Neural crest cell (in vitro differentiated cells): ENCODE results near the gene SORCS2. TPM values are rescaled to one million over a fixed set of nuclear protein-coding genes. Genes with fewer than 3 reads are reported as not detected.

Experiments
- DNase-seq: peaks from one replicate; pipeline ENCODE4 v3.0.0; 2021; ENCODE audit warnings: low read depth, mixed read lengths, low spot score
- H3K27ac Mint-ChIP-seq: one replicate; pipeline ENCODE4 v1.8.0; 2021; ENCODE audit warnings: mild to moderate bottlenecking, mixed read lengths; ENCODE audit not compliant: unreplicated experiment
- H3K27me3 Mint-ChIP-seq: 2 replicates; pipeline ENCODE4 v1.8.0; 2021; ENCODE audit warnings: low read depth, mild to moderate bottlenecking, mixed read lengths
- H3K36me3 Mint-ChIP-seq: 2 replicates; pipeline ENCODE4 v1.8.0; 2021; ENCODE audit warnings: low read depth, mild to moderate bottlenecking, mixed read lengths
- H3K4me1 Mint-ChIP-seq: 2 replicates; pipeline ENCODE4 v1.8.0; 2021; ENCODE audit warnings: mixed read lengths
- H3K4me3 Mint-ChIP-seq: one replicate; pipeline ENCODE4 v1.8.0; 2021; ENCODE audit warnings: mild to moderate bottlenecking, mixed read lengths
- H3K9me3 Mint-ChIP-seq: 2 replicates; pipeline ENCODE4 v1.8.0; 2021; ENCODE audit warnings: mixed read lengths
- total RNA-seq: library from RNA; stranded (reverse); gene quantifications from 2 replicates; pipeline ENCODE4 v1.2.1, GENCODE V29; 2021
- TF ChIP-seq, protein P1 (sequence below): fragments of 200-600 bp; sonication (generic); conservative IDR thresholded peaks from 2 replicates; pipeline ENCODE4 v1.5.0; 2021; ENCODE audit warnings: antibody characterized with exemption, mild to moderate bottlenecking

The SORCS2 gene
- total RNA-seq, 1 donor from 2014 or later = 1.1 TPM

GRCh38 chr4:7710576-7711306 is 518.4 kb downstream of the SORCS2 start:
- TF ChIP-seq, protein P1, sequence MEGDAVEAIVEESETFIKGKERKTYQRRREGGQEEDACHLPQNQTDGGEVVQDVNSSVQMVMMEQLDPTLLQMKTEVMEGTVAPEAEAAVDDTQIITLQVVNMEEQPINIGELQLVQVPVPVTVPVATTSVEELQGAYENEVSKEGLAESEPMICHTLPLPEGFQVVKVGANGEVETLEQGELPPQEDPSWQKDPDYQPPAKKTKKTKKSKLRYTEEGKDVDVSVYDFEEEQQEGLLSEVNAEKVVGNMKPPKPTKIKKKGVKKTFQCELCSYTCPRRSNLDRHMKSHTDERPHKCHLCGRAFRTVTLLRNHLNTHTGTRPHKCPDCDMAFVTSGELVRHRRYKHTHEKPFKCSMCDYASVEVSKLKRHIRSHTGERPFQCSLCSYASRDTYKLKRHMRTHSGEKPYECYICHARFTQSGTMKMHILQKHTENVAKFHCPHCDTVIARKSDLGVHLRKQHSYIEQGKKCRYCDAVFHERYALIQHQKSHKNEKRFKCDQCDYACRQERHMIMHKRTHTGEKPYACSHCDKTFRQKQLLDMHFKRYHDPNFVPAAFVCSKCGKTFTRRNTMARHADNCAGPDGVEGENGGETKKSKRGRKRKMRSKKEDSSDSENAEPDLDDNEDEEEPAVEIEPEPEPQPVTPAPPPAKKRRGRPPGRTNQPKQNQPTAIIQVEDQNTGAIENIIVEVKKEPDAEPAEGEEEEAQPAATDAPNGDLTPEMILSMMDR = no peak
- DNase-seq = no peak
- Mint-ChIP-seq H3K9me3 (no peaks in the 10 kb centered on the region), H3K4me3 (no peak overlapping the region), H3K27ac (no peak overlapping the region), H3K36me3 (no peaks in the 10 kb centered on the region), H3K4me1 (peaks cover 14% of the 10 kb centered on the region), H3K27me3 (no peaks in the 10 kb centered on the region)

- Mint-ChIP-seq H3K4me1 (peaks cover 18% of the 10 kb centered on the region), H3K4me3 (no peak overlapping the region), H3K36me3 (no peaks in the 10 kb centered on the region), H3K9me3 (no peaks in the 10 kb centered on the region), H3K27ac (no peak overlapping the region), H3K27me3 (peaks cover 2% of the 10 kb centered on the region)
- DNase-seq = no peak
- TF ChIP-seq, protein P1 = no peak
Measured at GRCh38 chr4:7711307-7711963, 519.1 kb downstream of the SORCS2 start.

DNA sequence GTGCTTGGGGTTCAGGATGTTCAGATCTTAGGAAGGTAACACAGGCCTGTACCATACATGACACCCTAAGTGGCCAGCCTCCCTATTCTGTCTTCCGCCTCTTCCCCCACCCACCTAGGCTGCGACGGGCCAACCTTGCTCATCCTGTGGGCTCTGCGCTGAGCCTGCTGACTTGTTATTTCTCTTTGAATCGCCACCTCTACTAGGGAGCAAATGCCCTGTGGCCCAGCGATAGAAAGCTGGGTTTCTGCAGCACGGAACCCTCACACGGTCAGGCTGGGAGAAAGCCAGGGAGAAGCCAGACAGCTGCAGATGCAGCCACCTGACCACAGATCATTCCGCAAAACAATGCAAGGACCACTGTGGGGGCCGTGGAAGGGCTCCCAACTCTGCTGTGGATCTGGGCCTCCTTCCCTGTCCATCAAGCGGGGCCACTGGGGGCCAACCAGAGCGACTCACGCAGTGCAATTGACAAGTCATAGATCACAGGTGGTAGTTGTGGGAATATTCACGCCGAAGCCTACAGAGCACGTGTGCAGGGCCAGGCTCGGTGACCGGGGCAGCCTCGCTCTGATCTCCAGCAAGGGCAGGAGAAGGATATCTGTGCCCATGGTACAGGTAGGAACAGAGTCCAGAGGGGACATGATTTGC is 519.8 kb downstream of the SORCS2 start:
- Mint-ChIP-seq H3K27me3 (peaks cover 9% of the 10 kb centered on the region), H3K4me1 (peaks cover 19% of the 10 kb centered on the region), H3K36me3 (no peaks in the 10 kb centered on the region), H3K9me3 (no peaks in the 10 kb centered on the region), H3K4me3 (no peak overlapping the region), H3K27ac (no peak overlapping the region)
- TF ChIP-seq, protein P1 = no peak
- DNase-seq = no peak

- H3K27me3 Mint-ChIP-seq = peaks cover 24% of the 10 kb centered on the region
- H3K9me3 Mint-ChIP-seq = no peaks in the 10 kb centered on the region
- H3K36me3 Mint-ChIP-seq = no peaks in the 10 kb centered on the region
- peaks cover 15% of the 10 kb centered on the region for H3K4me1 Mint-ChIP-seq
- TF ChIP-seq, protein P1 = no peak
- H3K4me3 Mint-ChIP-seq = no peak overlapping the region
- no peak overlapping the region for H3K27ac Mint-ChIP-seq
- no peak for DNase-seq
Measured at GRCh38 chr4:7713757-7714156, 521.4 kb downstream of the SORCS2 start.

DNA sequence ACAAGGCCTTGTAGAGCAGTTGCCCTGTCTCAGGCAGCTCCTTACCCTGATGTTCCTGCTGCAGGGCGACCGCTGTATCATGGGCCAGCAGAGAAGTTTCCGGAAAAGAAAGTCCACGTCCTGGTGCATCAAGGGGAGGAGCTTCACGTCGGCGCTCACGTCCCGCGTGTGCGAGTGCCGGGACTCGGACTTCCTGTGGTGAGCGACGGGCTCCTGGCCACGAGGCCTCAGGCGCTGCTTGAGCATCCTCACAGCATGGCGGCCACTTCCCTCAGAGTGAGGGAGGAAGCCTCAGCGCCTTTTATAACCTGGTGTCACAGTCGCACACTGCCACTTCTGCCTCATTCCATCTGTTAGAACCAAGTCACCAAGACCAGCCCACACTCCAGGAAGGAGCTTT is 521.8 kb downstream of the SORCS2 start:
- peaks cover 14% of the 10 kb centered on the region for H3K4me1 Mint-ChIP-seq

More for the DNA sequence above, 521.8 kb downstream of the SORCS2 start:
- Mint-ChIP-seq H3K36me3 (no peaks in the 10 kb centered on the region), H3K9me3 (no peaks in the 10 kb centered on the region), H3K4me3 (no peak overlapping the region), H3K27me3 (peaks cover 28% of the 10 kb centered on the region), H3K27ac (no peak overlapping the region)
- DNase-seq = no peak
- TF ChIP-seq, protein P1 = no peak
